HepG2 (cell line): Measurements from ENCODE around the gene MEX3A. TPM values are rescaled to one million over a fixed set of nuclear protein-coding genes. Genes with fewer than 3 reads are reported as not detected.

ENCODE experiments used
- CEBPB ChIP-seq: IDR thresholded peaks from 2 replicates; pipeline ENCODE4 v1.6.1; 2011; ENCODE audit warnings: low read depth, low read length, improper control_type of control experiment, borderline replicate concordance
- FOSL1 ChIP-seq: sonication (generic); formaldehyde crosslinking; IDR thresholded peaks from 2 replicates; pipeline ENCODE4 v1.9.0; 2021; ENCODE audit warnings: missing genetic modification reagents, borderline replicate concordance
- NFYC ChIP-seq: IDR thresholded peaks from 2 replicates; pipeline ENCODE4 v1.6.1; 2016; ENCODE audit warnings: missing genetic modification reagents, missing compliant biosample characterization
- PAX8 ChIP-seq: sonication (generic); formaldehyde crosslinking; IDR thresholded peaks from 2 replicates; pipeline ENCODE4 v1.8.0; 2022; ENCODE audit warnings: mild to moderate bottlenecking, missing genetic modification reagents, borderline replicate concordance
- PHF8 ChIP-seq: sonication (generic); formaldehyde crosslinking; IDR thresholded peaks from 2 replicates; pipeline ENCODE4 v1.5.0; 2020; ENCODE audit warnings: missing genetic modification reagents
- SRSF9 ChIP-seq: fragments of 200-400 bp; formaldehyde crosslinking; IDR thresholded peaks from 2 replicates; pipeline ENCODE4 v1.6.1; 2018; ENCODE audit warnings: borderline replicate concordance, mild to moderate bottlenecking, low read depth, low read length; ENCODE audit not compliant: insufficient read depth, poor library complexity, severe bottlenecking
- ZFP90 ChIP-seq: sonication (generic); formaldehyde crosslinking; IDR thresholded peaks from 2 replicates; pipeline ENCODE4 v1.8.0; 2022; ENCODE audit warnings: missing genetic modification reagents, mild to moderate bottlenecking, inconsistent platforms, borderline replicate concordance
- ZFX ChIP-seq: sonication (generic); formaldehyde crosslinking; IDR thresholded peaks from 2 replicates; pipeline ENCODE4 v1.4.0; 2020; ENCODE audit warnings: mild to moderate bottlenecking, low read depth, missing genetic modification reagents, moderate library complexity
- ZNF546 ChIP-seq: sonication (generic); formaldehyde crosslinking; conservative IDR thresholded peaks from 2 replicates; pipeline ENCODE4 v1.8.1; 2023; ENCODE audit warnings: mild to moderate bottlenecking, missing genetic modification reagents
- polyA plus RNA-seq, 8 experiments: library from polyadenylated mRNA; depleted of rRNA in 3 of 8; stranded (reverse) in 7 of 8; unstranded in 1 of 8; fragments of >200 nt; fragmentation: Illumina TruSeq in 4 of 8; extraction: Trizol in 4 of 8; gene quantifications; 2 replicates each; pipeline versions ENCODE4 v1.2.1 to v1.2.3, GENCODE V29; 2011 to 2016; ENCODE audit warnings: low read depth in 4 of 8, missing spikeins in 1 of 8, mixed read lengths in 1 of 8; ENCODE audit not compliant: insufficient read depth in 1 of 8
- total RNA-seq, 5 experiments: library from RNA; depleted of rRNA; stranded (reverse); fragments of >200 nt; fragmentation: Illumina TruSeq; extraction: Trizol; gene quantifications; 2 replicates each; pipeline ENCODE4 v1.2.3, GENCODE V29; 2016; ENCODE audit warnings: low read depth in 1 of 5
- TF ChIP-seq, protein P1 (sequence below): sonication (generic); formaldehyde crosslinking; IDR thresholded peaks from 2 replicates; pipeline ENCODE4 v1.8.1; 2023; ENCODE audit warnings: missing genetic modification reagents, mild to moderate bottlenecking, borderline replicate concordance
- TF ChIP-seq, protein P2 (sequence below): sonication (generic); formaldehyde crosslinking; IDR thresholded peaks from 2 replicates; pipeline ENCODE4 v1.5.0; 2020; ENCODE audit warnings: missing genetic modification reagents
- TF ChIP-seq, protein P3 (sequence below): sonication (generic); formaldehyde crosslinking; IDR thresholded peaks from 2 replicates; pipeline ENCODE4 v1.5.1; 2020; ENCODE audit warnings: missing genetic modification reagents, mild to moderate bottlenecking, borderline replicate concordance
- TF ChIP-seq, protein P4 (sequence below): sonication (generic); formaldehyde crosslinking; IDR thresholded peaks from 2 replicates; pipeline ENCODE4 v1.4.0; 2020; ENCODE audit warnings: mild to moderate bottlenecking, missing genetic modification reagents
- TF ChIP-seq, protein P5 (sequence below): sonication (generic); formaldehyde crosslinking; IDR thresholded peaks from 2 replicates; pipeline ENCODE4 v1.4.0; 2020; ENCODE audit warnings: missing genetic modification reagents, mild to moderate bottlenecking, borderline replicate concordance
- TF ChIP-seq, protein P6 (sequence below): sonication (generic); formaldehyde crosslinking; IDR thresholded peaks from 2 replicates; pipeline ENCODE4 v1.4.0; 2020; ENCODE audit warnings: missing genetic modification reagents, low read depth, mild to moderate bottlenecking, borderline replicate concordance

MEX3A gene
- total and polyA plus RNA-seq, 2 of the 13 experiments (the other 11 are each of a cell fraction or from before 2014, with no cell fraction given), result 7.6 to 9.1 TPM

DNA sequence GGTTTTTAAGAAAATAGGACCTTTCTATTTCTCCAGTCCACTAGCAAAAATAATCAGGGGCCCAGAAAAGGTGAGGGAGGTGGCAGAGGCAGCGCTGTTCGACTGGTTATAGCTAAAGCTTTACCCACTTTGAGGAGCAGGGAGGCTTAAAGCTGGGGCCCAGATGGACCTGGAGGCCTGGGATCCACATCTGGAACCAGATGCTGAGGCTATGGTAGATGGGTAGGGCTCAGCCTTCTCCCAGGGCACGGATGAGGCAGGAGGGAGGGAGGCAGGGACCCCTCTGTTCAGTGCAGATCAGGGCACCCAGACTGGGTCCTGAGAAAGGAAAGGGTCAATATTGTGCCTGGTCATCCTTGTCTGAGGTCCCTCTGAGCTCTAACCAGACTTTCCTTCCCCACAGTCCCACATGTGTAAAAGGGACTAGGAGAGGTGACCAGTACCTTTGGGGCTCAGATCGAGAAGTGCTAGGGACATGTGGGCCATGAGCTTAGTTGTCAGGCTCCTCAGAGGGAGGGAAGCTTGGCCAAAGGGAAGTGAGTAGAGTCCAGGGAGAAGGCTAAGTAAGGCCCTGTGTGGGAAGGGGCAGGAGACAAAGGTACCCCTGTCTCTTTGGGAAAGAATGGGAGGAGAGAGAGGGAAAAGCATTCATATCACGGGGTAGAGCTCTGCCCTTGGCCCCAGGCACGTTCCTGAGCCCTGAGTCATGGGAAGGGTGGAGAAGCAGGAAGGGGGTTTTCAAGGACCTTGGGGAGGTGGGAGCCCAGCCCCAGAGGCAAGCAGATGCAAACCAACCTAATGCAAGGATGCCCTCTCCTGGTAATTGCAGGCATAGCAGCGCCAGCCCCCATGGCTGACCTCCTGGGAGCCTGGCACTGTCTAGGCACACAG lies 47.7 kb upstream of the MEX3A start (continued):
- no peak for TF ChIP-seq NFYC
- TF ChIP-seq, protein P1, sequence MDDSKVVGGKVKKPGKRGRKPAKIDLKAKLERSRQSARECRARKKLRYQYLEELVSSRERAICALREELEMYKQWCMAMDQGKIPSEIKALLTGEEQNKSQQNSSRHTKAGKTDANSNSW, result no peak
- peak; percentile 99 for TF ChIP-seq FOSL1
- TF ChIP-seq, protein P2, sequence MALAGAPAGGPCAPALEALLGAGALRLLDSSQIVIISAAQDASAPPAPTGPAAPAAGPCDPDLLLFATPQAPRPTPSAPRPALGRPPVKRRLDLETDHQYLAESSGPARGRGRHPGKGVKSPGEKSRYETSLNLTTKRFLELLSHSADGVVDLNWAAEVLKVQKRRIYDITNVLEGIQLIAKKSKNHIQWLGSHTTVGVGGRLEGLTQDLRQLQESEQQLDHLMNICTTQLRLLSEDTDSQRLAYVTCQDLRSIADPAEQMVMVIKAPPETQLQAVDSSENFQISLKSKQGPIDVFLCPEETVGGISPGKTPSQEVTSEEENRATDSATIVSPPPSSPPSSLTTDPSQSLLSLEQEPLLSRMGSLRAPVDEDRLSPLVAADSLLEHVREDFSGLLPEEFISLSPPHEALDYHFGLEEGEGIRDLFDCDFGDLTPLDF (CRISPR knock-in tag), result no peak
- TF ChIP-seq ZFX (CRISPR knock-in tag), result peak; percentile 79; the same call in 1 of the 2 replicates
- no peak for TF ChIP-seq PAX8 (CRISPR knock-in tag)
- TF ChIP-seq CEBPB, result no peak
- TF ChIP-seq, protein P3, sequence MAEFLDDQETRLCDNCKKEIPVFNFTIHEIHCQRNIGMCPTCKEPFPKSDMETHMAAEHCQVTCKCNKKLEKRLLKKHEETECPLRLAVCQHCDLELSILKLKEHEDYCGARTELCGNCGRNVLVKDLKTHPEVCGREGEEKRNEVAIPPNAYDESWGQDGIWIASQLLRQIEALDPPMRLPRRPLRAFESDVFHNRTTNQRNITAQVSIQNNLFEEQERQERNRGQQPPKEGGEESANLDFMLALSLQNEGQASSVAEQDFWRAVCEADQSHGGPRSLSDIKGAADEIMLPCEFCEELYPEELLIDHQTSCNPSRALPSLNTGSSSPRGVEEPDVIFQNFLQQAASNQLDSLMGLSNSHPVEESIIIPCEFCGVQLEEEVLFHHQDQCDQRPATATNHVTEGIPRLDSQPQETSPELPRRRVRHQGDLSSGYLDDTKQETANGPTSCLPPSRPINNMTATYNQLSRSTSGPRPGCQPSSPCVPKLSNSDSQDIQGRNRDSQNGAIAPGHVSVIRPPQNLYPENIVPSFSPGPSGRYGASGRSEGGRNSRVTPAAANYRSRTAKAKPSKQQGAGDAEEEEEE, result peak; percentile 94; the same call in 1 of the 2 replicates
- no peak for TF ChIP-seq ZNF546 (CRISPR knock-in tag)
- no peak for TF ChIP-seq PHF8
- no peak for TF ChIP-seq SRSF9
- no peak for TF ChIP-seq ZFP90 (CRISPR knock-in tag)
- TF ChIP-seq, protein P4, sequence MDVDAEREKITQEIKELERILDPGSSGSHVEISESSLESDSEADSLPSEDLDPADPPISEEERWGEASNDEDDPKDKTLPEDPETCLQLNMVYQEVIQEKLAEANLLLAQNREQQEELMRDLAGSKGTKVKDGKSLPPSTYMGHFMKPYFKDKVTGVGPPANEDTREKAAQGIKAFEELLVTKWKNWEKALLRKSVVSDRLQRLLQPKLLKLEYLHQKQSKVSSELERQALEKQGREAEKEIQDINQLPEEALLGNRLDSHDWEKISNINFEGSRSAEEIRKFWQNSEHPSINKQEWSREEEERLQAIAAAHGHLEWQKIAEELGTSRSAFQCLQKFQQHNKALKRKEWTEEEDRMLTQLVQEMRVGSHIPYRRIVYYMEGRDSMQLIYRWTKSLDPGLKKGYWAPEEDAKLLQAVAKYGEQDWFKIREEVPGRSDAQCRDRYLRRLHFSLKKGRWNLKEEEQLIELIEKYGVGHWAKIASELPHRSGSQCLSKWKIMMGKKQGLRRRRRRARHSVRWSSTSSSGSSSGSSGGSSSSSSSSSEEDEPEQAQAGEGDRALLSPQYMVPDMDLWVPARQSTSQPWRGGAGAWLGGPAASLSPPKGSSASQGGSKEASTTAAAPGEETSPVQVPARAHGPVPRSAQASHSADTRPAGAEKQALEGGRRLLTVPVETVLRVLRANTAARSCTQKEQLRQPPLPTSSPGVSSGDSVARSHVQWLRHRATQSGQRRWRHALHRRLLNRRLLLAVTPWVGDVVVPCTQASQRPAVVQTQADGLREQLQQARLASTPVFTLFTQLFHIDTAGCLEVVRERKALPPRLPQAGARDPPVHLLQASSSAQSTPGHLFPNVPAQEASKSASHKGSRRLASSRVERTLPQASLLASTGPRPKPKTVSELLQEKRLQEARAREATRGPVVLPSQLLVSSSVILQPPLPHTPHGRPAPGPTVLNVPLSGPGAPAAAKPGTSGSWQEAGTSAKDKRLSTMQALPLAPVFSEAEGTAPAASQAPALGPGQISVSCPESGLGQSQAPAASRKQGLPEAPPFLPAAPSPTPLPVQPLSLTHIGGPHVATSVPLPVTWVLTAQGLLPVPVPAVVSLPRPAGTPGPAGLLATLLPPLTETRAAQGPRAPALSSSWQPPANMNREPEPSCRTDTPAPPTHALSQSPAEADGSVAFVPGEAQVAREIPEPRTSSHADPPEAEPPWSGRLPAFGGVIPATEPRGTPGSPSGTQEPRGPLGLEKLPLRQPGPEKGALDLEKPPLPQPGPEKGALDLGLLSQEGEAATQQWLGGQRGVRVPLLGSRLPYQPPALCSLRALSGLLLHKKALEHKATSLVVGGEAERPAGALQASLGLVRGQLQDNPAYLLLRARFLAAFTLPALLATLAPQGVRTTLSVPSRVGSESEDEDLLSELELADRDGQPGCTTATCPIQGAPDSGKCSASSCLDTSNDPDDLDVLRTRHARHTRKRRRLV (CRISPR knock-in tag), result no peak
- TF ChIP-seq, protein P5, sequence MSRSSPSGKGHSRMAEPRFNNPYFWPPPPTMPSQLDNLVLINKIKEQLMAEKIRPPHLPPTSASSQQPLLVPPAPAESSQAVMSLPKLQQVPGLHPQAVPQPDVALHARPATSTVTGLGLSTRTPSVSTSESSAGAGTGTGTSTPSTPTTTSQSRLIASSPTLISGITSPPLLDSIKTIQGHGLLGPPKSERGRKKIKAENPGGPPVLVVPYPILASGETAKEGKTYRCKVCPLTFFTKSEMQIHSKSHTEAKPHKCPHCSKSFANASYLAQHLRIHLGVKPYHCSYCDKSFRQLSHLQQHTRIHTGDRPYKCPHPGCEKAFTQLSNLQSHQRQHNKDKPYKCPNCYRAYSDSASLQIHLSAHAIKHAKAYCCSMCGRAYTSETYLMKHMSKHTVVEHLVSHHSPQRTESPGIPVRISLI, result no peak
- TF ChIP-seq, protein P6, sequence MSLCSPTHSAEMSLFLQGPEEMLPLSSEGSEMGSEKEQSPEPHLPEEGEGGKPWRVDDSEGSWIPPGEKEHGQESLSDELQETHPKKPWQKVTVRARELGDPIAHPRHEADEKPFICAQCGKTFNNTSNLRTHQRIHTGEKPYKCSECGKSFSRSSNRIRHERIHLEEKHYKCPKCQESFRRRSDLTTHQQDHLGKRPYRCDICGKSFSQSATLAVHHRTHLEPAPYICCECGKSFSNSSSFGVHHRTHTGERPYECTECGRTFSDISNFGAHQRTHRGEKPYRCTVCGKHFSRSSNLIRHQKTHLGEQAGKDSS (CRISPR knock-in tag), result peak; percentile 56; the same call in 1 of the 2 replicates
